ENCODE results near the gene NOS1AP. TPM values are rescaled to one million over a fixed set of nuclear protein-coding genes. Genes with fewer than 3 reads are reported as not detected.

NOS1AP gene
- total and polyA plus RNA-seq, 2 donors from 2014 or later, result 0.47 to 10.7 TPM

- peaks cover 0 to under 1% (median 0%) of the 10 kb centered on the region in 3 donors for H3K36me3 ChIP-seq (ENCODE audit: control insufficient read depth in 2 of 3, insufficient read depth in 3 of 3, low read length in 3 of 3)
- H3K4me1 ChIP-seq (ENCODE audit: control insufficient read depth in 2 of 3, insufficient read depth in 2 of 3, low read depth in 1 of 3, low read length in 3 of 3), result peaks cover 0 to 5% (median 0%) of the 10 kb centered on the region in 3 donors
- H3K4me3 ChIP-seq (ENCODE audit: low read length in 3 of 3), result no peak overlapping the region
- no peak for TF ChIP-seq CTCF (IDR thresholded peaks at IDR 0.05; ENCODE audit: borderline replicate concordance, extremely low read depth, insufficient read depth)
- no peak overlapping the region for H3K9ac ChIP-seq (ENCODE audit: low read length in 3 of 3)
- FAIRE-seq (no peak), DNase-seq (no peak)
- no peaks in the 10 kb centered on the region for H3K27me3 ChIP-seq (ENCODE audit: control insufficient read depth, insufficient read depth, low read length)
- intact Hi-C loops (cut with DNase I), result no loop called here
- no peaks in the 10 kb centered on the region for H3K9me3 ChIP-seq (ENCODE audit: control insufficient read depth in 2 of 3, insufficient read depth in 1 of 3, low read length in 3 of 3)
- H3K27ac ChIP-seq (ENCODE audit: low read depth in 2 of 2, low read length in 2 of 2), result no peak overlapping the region
Observed at GRCh38 chr1:162383091-162383490, 313.6 kb downstream of the NOS1AP start.

GRCh38 chr1:162383516-162383915 is 314.0 kb downstream of the NOS1AP start:
- Histone ChIP-seq H3K4me1 (ENCODE audit: control insufficient read depth in 2 of 3, insufficient read depth in 2 of 3, low read depth in 1 of 3, low read length in 3 of 3) (peaks cover 0 to 5% (median 0%) of the 10 kb centered on the region in 3 donors), H3K4me3 (ENCODE audit: low read length in 3 of 3) (no peak overlapping the region), H3K9ac (ENCODE audit: low read length in 3 of 3) (no peak overlapping the region), H3K36me3 (ENCODE audit: control insufficient read depth in 2 of 3, insufficient read depth in 3 of 3, low read length in 3 of 3) (no peaks in the 10 kb centered on the region), H3K27me3 (ENCODE audit: control insufficient read depth, insufficient read depth, low read length) (no peaks in the 10 kb centered on the region), H3K27ac (ENCODE audit: low read depth in 2 of 2, low read length in 2 of 2) (no peak overlapping the region), H3K9me3 (ENCODE audit: control insufficient read depth in 2 of 3, insufficient read depth in 1 of 3, low read length in 3 of 3) (no peaks in the 10 kb centered on the region)
- DNase-seq (no peak), FAIRE-seq (no peak)
- intact Hi-C loops (cut with DNase I), result no loop called here
- TF ChIP-seq CTCF (IDR thresholded peaks at IDR 0.05; ENCODE audit: borderline replicate concordance, extremely low read depth, insufficient read depth), result no peak

- Histone ChIP-seq H3K9ac (ENCODE audit: low read length in 3 of 3) (no peak overlapping the region), H3K9me3 (ENCODE audit: control insufficient read depth in 2 of 3, insufficient read depth in 1 of 3, low read length in 3 of 3) (no peaks in the 10 kb centered on the region), H3K36me3 (ENCODE audit: control insufficient read depth in 2 of 3, insufficient read depth in 3 of 3, low read length in 3 of 3) (no peaks in the 10 kb centered on the region), H3K4me1 (ENCODE audit: control insufficient read depth in 2 of 3, insufficient read depth in 2 of 3, low read depth in 1 of 3, low read length in 3 of 3) (peaks cover 0 to 5% (median 0%) of the 10 kb centered on the region in 3 donors), H3K27me3 (ENCODE audit: control insufficient read depth, insufficient read depth, low read length) (no peaks in the 10 kb centered on the region), H3K4me3 (ENCODE audit: low read length in 3 of 3) (no peak overlapping the region), H3K27ac (ENCODE audit: low read depth in 2 of 2, low read length in 2 of 2) (no peak overlapping the region)
- DNase-seq (no peak), FAIRE-seq (no peak)
- TF ChIP-seq CTCF (IDR thresholded peaks at IDR 0.05; ENCODE audit: borderline replicate concordance, extremely low read depth, insufficient read depth), result no peak
- intact Hi-C loops (cut with DNase I), result no loop called here
Observed at GRCh38 chr1:162384116-162384515, 314.6 kb downstream of the NOS1AP start.
